D341Med (cell line): ENCODE measurements around the gene S100A9.
"Not testable (repeated sequence)": the region's sequence is repeated elsewhere in the genome, so short reads cannot be mapped to it uniquely, and the experiment has no call there.

Experiments used
- DNase-seq: peaks from one replicate; pipeline ENCODE4 v3.0.0; 2012; ENCODE audit warnings: low spot score

The S100A9 gene

GRCh38 chr1:153407274-153407673, 49.6 kb downstream of the S100A9 start:
- not testable (repeated sequence) for DNase-seq
